Subcutaneous abdominal adipose tissue (tissue), 5 donors: Measurements from ENCODE around the gene PCBP3.

ENCODE experiments used
- H3K27ac ChIP-seq: one replicate; pipeline ENCODE4 v1.7.0; 2013; ENCODE audit warnings: low read depth, mild to moderate bottlenecking, inconsistent platforms, low read length, moderate library complexity
- H3K27me3 ChIP-seq, 5 donors: one replicate each; pipeline ENCODE4 v1.7.0; 2013; ENCODE audit warnings: low read length in 5 of 5, inconsistent platforms in 1 of 5; ENCODE audit not compliant: control insufficient read depth in 5 of 5, insufficient read depth in 4 of 5
- H3K36me3 ChIP-seq, 5 donors: one replicate each; pipeline ENCODE4 v1.7.0; 2013; ENCODE audit warnings: low read length in 5 of 5; ENCODE audit not compliant: control insufficient read depth in 5 of 5, insufficient read depth in 5 of 5
- H3K4me1 ChIP-seq, 5 donors: one replicate each; pipeline ENCODE4 v1.7.0; 2013; ENCODE audit warnings: low read length in 5 of 5, mild to moderate bottlenecking in 3 of 5, moderate library complexity in 1 of 5; ENCODE audit not compliant: control insufficient read depth in 5 of 5, insufficient read depth in 5 of 5
- H3K4me3 ChIP-seq, 5 donors: one replicate each; pipeline ENCODE4 v1.7.0; 2013; ENCODE audit warnings: low read length in 5 of 5, low read depth in 1 of 5
- H3K9ac ChIP-seq, 5 donors: one replicate each; pipeline ENCODE4 v1.7.0; 2013; ENCODE audit warnings: low read length in 5 of 5, mild to moderate bottlenecking in 4 of 5, moderate library complexity in 3 of 5
- H3K9me3 ChIP-seq, 5 donors: one replicate each; pipeline ENCODE4 v1.7.0; 2013; ENCODE audit warnings: low read length in 5 of 5; ENCODE audit not compliant: control insufficient read depth in 5 of 5
- donor health status: healthy.
- donor health status: healthy.
- donor health status: healthy.
- donor health status: healthy.
- donor health status: healthy.

Gene PCBP3

GRCh38 chr21:45855248-45855811 is 211.8 kb downstream of the PCBP3 start:
- peaks cover 0 to 5% (median 4%) of the 10 kb centered on the region in 5 donors for H3K4me1 ChIP-seq
- H3K4me3 ChIP-seq = no peak overlapping the region
- H3K9me3 ChIP-seq = no peaks in the 10 kb centered on the region
- H3K27me3 ChIP-seq = peaks cover 0 to 4% (median 0%) of the 10 kb centered on the region in 5 donors
- H3K36me3 ChIP-seq = no peaks in the 10 kb centered on the region
- no peak overlapping the region for H3K27ac ChIP-seq
- H3K9ac ChIP-seq = peak overlapping the region in 1 of 5 donors; percentile 48

- Histone ChIP-seq H3K9ac (no peak overlapping the region), H3K9me3 (no peaks in the 10 kb centered on the region), H3K36me3 (peaks cover 0 to 2% (median 0%) of the 10 kb centered on the region in 5 donors), H3K4me3 (no peak overlapping the region), H3K27me3 (peaks cover 0 to 4% (median 0%) of the 10 kb centered on the region in 5 donors), H3K4me1 (peaks cover 0 to 5% (median 4%) of the 10 kb centered on the region in 5 donors), H3K27ac (no peak overlapping the region)
Observed at GRCh38 chr21:45856442-45856841, 212.9 kb downstream of the PCBP3 start.

GRCh38 chr21:45856906-45857305 is 213.4 kb downstream of the PCBP3 start:
- Histone ChIP-seq H3K9ac (no peak overlapping the region), H3K27me3 (peaks cover 0 to 4% (median 0%) of the 10 kb centered on the region in 5 donors), H3K9me3 (no peaks in the 10 kb centered on the region), H3K4me3 (no peak overlapping the region), H3K27ac (no peak overlapping the region), H3K4me1 (peaks cover 0 to 5% (median 4%) of the 10 kb centered on the region in 5 donors), H3K36me3 (peaks cover 0 to 2% (median 0%) of the 10 kb centered on the region in 5 donors)

- Histone ChIP-seq H3K4me1 (peaks cover 0 to 5% (median 4%) of the 10 kb centered on the region in 5 donors), H3K27me3 (peaks cover 0 to 4% (median 0%) of the 10 kb centered on the region in 5 donors), H3K27ac (no peak overlapping the region), H3K36me3 (peaks cover 0 to 2% (median 0%) of the 10 kb centered on the region in 5 donors), H3K4me3 (no peak overlapping the region), H3K9me3 (no peaks in the 10 kb centered on the region), H3K9ac (no peak overlapping the region)
Observed at GRCh38 chr21:45857761-45858160, 214.2 kb downstream of the PCBP3 start.

DNA sequence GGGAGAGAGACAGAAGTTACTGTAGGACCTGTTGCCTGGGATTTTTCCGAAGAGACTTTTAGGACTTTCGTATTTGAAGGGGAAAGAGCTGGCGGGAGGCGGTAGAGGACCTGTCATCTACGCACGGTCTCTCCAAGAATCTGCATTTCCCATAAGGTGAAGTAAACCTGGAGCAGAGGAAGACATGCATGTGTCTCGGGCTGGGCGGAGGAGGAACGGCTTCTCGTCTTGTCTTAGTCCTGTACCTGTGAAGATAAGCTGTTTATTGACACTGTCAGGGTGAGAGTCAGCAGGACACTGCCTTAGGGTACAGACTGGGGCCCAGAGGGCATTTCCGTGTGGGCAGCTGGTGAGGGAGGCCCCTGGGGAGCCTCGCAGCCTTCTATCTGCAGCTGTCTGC is 214.7 kb downstream of the PCBP3 start:
- Histone ChIP-seq H3K27ac (no peak overlapping the region), H3K4me1 (peaks cover 0 to 5% (median 4%) of the 10 kb centered on the region in 5 donors), H3K4me3 (no peak overlapping the region), H3K27me3 (peaks cover 0 to 4% (median 0%) of the 10 kb centered on the region in 5 donors), H3K9me3 (no peaks in the 10 kb centered on the region), H3K36me3 (peaks cover 0 to 2% (median 0%) of the 10 kb centered on the region in 5 donors), H3K9ac (no peak overlapping the region)

DNA sequence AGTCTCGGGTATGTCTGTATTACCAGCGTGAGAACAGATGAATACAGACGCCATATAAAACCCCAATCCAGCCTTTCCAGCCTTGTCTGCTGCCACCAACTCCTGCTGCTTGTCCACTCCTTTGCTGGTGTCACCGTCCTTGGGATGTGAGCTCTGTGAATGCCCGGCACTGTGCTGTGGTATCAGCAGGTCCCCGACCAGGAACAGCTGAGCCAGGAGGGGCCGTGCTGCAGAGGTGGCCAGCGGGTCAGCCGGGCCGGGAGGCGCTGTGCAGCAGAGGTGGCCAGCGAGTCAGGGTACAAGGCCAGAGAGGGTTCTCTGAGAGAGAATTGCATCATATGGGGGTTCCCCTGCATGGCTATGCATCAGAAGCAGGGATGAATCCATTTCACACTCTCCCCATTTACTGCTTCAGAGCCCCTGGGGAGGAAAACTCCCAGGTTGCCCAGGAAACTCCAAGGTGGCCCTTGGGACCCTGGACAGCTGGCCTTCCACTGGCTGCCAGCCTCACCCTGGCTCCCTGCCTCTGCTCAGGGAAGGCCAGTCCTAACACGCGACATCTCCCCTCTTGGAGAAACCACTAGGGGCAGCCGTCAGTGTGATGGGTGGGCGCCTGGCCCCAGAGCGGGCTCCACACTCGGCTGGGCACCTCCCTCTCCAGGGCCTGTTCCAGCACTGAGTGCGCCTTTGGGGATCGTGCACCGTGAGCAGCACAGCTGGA is 215.7 kb downstream of the PCBP3 start:
- H3K27me3 ChIP-seq = peaks cover 0 to 4% (median 0%) of the 10 kb centered on the region in 5 donors
- H3K4me1 ChIP-seq = peaks cover 0 to 5% (median 4%) of the 10 kb centered on the region in 5 donors
- H3K9ac ChIP-seq = no peak overlapping the region
- peaks cover 0 to 2% (median 0%) of the 10 kb centered on the region in 5 donors for H3K36me3 ChIP-seq
- H3K27ac ChIP-seq = no peak overlapping the region
- no peak overlapping the region for H3K4me3 ChIP-seq
- no peaks in the 10 kb centered on the region for H3K9me3 ChIP-seq

DNA sequence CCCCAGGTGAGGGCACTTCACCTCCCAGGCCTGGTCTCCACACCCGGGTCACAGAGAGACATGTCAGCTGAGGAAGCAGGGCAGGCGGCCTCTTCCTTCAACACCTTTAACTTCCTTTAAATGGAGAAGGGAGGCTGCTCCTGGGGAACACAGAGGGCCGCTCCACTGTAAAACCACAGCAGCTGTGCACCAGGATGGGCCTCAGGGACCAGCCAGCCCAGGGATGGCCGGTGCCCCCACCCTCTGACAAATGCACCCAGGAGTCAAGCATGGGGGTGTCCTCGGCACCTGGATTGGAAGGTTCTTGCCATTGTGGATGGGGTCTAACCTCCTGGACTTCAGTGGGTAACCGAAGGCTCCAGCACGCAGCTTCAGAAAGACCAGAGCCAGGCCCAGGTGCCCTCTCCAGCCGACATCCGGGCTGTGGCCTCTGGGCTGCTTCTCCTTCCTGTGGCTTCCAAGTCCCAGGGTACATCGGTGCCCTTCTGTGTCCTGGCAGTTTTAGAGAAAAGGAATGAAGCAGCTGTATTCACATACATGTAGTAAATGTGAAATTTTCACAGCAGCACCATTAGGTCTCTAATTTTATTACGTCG is 216.3 kb downstream of the PCBP3 start:
- H3K9me3 ChIP-seq = no peaks in the 10 kb centered on the region
- no peak overlapping the region for H3K27ac ChIP-seq
- H3K4me3 ChIP-seq = no peak overlapping the region
- H3K4me1 ChIP-seq = peaks cover 0 to 5% (median 4%) of the 10 kb centered on the region in 5 donors
- H3K36me3 ChIP-seq = peaks cover 0 to 2% (median 0%) of the 10 kb centered on the region in 5 donors
- no peak overlapping the region for H3K9ac ChIP-seq
- H3K27me3 ChIP-seq = peaks cover 0 to 4% (median 0%) of the 10 kb centered on the region in 5 donors

DNA sequence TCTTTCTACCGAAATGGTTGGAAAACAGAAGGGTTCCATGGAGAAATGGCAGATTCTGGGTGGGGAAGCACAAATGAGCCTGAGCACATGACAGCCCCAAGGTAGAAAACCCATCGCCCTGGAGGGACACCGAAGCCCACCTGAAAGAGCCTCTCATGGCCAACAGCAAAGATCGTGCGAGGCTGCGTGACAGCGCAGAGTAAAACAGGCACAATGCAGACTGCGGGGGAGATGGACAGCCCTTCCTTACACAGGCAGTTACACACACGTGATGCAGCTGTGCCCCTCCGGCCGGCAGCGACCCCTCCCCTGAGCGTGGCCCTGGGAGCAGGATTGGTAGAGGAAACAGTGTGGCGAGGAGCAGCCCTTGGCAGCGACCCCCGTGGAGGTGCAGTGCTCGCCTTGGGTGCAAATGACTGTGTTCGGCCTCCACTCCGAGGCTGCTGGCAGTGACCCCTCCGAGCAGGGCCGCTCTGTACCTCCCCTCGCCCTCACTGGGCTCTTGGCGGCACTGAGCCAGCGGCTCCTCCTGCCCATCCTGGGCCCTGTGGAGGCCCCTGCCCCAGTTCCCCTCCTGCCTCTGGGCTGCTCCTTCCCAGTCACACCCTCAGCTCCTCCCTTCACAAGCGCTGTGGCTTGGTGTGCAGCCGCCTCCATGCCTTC is 217.1 kb downstream of the PCBP3 start:
- H3K9ac ChIP-seq = no peak overlapping the region
- no peak overlapping the region for H3K4me3 ChIP-seq
- peaks cover 0 to 2% (median 0%) of the 10 kb centered on the region in 5 donors for H3K4me1 ChIP-seq
- H3K36me3 ChIP-seq = peaks cover 0 to 2% (median 0%) of the 10 kb centered on the region in 5 donors
- H3K27me3 ChIP-seq = no peaks in the 10 kb centered on the region
- no peaks in the 10 kb centered on the region for H3K9me3 ChIP-seq
- H3K27ac ChIP-seq = no peak overlapping the region

DNA sequence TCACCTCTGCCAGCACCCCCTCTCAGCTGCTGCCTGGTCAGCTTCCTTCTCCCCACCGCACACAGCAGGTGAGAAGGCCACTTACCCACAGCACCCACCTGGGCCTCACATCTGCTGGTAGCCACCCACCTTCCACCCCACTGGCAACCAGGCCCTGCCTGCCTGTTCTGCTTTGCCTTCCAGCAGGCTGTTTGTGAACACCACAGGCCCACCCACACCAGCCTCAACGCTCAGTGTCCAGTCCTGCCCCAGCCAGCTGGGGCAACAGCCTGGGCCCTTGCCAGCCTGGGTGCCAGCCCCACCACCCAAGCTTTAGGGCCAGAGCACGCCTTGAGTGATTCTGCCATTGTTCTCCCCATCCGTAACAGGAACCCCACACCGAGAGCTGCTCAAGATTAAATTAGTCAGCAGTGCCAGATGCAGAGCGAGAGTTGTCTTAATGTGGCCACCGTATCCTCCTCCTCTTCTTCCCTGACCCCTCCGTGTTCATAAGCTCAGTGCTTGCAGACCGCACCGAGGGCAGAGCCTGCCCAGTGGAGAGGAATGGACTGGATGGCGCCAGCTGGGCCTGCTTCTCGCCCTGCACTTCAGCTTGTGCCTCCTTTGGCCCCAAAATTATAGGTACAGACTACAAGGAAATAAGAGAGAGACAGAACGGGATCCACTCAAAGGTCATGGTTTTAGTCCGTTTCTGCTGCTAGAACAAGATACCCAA is 217.8 kb downstream of the PCBP3 start:
- H3K9me3 ChIP-seq = no peaks in the 10 kb centered on the region
- H3K27ac ChIP-seq = no peak overlapping the region
- peak overlapping the region in 1 of 5 donors; percentile 34 for H3K9ac ChIP-seq
- peaks cover 0 to 2% (median 0%) of the 10 kb centered on the region in 5 donors for H3K36me3 ChIP-seq
- no peaks in the 10 kb centered on the region for H3K27me3 ChIP-seq
- H3K4me3 ChIP-seq = no peak overlapping the region
- H3K4me1 ChIP-seq = no peaks in the 10 kb centered on the region
